HEK293 (cell line): ENCODE measurements around the gene CFAP65.

Experiments
- CTCF ChIA-PET: fragments of 350-600 bp; formaldehyde crosslinking; extraction: SDS; loops from one replicate; lab custom pipeline; 2021; ENCODE audit warnings: antibody characterized with exemption; lab: Yijun Ruan, JAX
- POLR2A ChIA-PET: fragments of 300-600 bp; formaldehyde crosslinking; extraction: SDS; loops from one replicate; lab custom pipeline; 2020; ENCODE audit warnings: antibody characterized with exemption, inconsistent platforms; lab: Yijun Ruan, JAX
- H3K27ac ChIP-seq: fragments of 200-500 bp; sonication (Bioruptor generic); 2 replicates; pipeline ENCODE4 v1.5.1; 2014; ENCODE audit warnings: low read depth, low read length, control low read depth, inconsistent platforms; ENCODE audit errors: extremely low read depth
- H3K36me3 ChIP-seq, 2 experiments: fragments of 200-500 bp in 1 of 2; sonication (Bioruptor generic) in 1 of 2; 1 replicate in 1 of 2; 2 replicates in 1 of 2; pipeline ENCODE4 v1.5.1; 2014 to 2017; ENCODE audit warnings: inconsistent platforms in 2 of 2, low read length in 2 of 2; ENCODE audit not compliant: control insufficient read depth in 2 of 2, insufficient read depth in 1 of 2
- H3K4me1 ChIP-seq: fragments of 200-500 bp; sonication (Bioruptor generic); 2 replicates; pipeline ENCODE4 v1.5.1; 2014; ENCODE audit warnings: mild to moderate bottlenecking, low read length, inconsistent platforms; ENCODE audit not compliant: control insufficient read depth, insufficient read depth
- H3K4me3 ChIP-seq: 2 replicates; pipeline ENCODE4 v1.5.1; 2011; ENCODE audit warnings: low read depth, mild to moderate bottlenecking, control low read depth, low read length, moderate library complexity
- H3K9me3 ChIP-seq: fragments of 200-500 bp; sonication (Bioruptor generic); 2 replicates; pipeline ENCODE4 v1.5.1; 2014; ENCODE audit warnings: low read depth, low read length, inconsistent platforms; ENCODE audit not compliant: control insufficient read depth, insufficient read depth
- YY2 ChIP-seq: fragments of 450-650 bp; formaldehyde crosslinking; IDR thresholded peaks from 2 replicates; pipeline ENCODE4 v1.5.1; 2016; ENCODE audit warnings: missing biosample characterization, missing genetic modification characterization
- ZNF138 ChIP-seq: fragments of 450-650 bp; formaldehyde crosslinking; IDR thresholded peaks from 2 replicates; pipeline ENCODE4 v1.5.1; 2016; ENCODE audit warnings: missing biosample characterization, missing genetic modification characterization, borderline replicate concordance
- ZNF157 ChIP-seq: fragments of 450-650 bp; formaldehyde crosslinking; IDR thresholded peaks from 2 replicates; pipeline ENCODE4 v1.5.1; 2016; ENCODE audit warnings: missing biosample characterization, missing genetic modification characterization
- ZNF24 ChIP-seq: fragments of 450-650 bp; formaldehyde crosslinking; IDR thresholded peaks from 2 replicates; pipeline ENCODE4 v1.5.1; 2016; ENCODE audit warnings: missing biosample characterization, missing genetic modification characterization
- ZNF341 ChIP-seq: fragments of 450-650 bp; formaldehyde crosslinking; IDR thresholded peaks from 2 replicates; pipeline ENCODE4; 2016; ENCODE audit warnings: low read depth, missing biosample characterization, missing genetic modification characterization
- ZNF707 ChIP-seq: fragments of 450-650 bp; formaldehyde crosslinking; IDR thresholded peaks from 2 replicates; pipeline ENCODE4 v1.5.1; 2016; ENCODE audit warnings: missing biosample characterization, missing genetic modification characterization
- ZNF837 ChIP-seq: fragments of 450-650 bp; formaldehyde crosslinking; IDR thresholded peaks from 2 replicates; pipeline ENCODE4 v1.5.1; 2016; ENCODE audit warnings: missing biosample characterization, missing genetic modification characterization
- ZSCAN30 ChIP-seq: fragments of 450-650 bp; IDR thresholded peaks from 2 replicates; pipeline ENCODE4 v1.5.1; 2018; ENCODE audit warnings: missing biosample characterization, mild to moderate bottlenecking, missing genetic modification characterization, moderate library complexity
- TF ChIP-seq, protein P1 (sequence below): fragments of 450-650 bp; formaldehyde crosslinking; IDR thresholded peaks from 2 replicates; pipeline ENCODE4 v1.5.1; 2016; ENCODE audit warnings: missing biosample characterization, missing genetic modification characterization
- TF ChIP-seq, protein P2 (sequence below): fragments of 450-650 bp; formaldehyde crosslinking; IDR thresholded peaks from 2 replicates; pipeline ENCODE4 v1.5.1; 2016; ENCODE audit warnings: missing biosample characterization, missing genetic modification characterization
- TF ChIP-seq, protein P3 (sequence below): fragments of 450-650 bp; formaldehyde crosslinking; IDR thresholded peaks from 2 replicates; pipeline ENCODE4 v1.5.1; 2016; ENCODE audit warnings: missing biosample characterization, missing genetic modification characterization

Gene CFAP65

DNA sequence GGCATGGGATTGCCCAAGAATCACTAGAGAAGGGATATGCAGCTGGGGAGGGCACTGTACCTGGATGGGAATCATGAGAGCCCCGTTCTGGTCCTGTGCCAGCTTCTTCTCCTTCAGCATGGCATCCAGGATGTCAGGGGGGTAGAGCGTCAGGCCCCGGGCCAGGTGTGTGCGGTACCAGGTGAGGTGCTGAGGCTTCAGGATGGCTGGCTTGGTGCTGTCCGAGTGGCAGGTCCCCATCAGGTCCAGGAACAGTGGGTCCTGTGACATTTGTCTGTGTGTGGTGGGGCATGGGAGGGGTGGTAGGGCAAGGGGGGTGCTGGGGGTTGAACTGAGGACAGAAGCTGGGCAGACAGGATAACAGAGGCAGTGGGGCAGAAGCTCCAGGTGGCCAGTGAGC lies 13.2 kb downstream of the CFAP65 start (continued):
- TF ChIP-seq, protein P1, sequence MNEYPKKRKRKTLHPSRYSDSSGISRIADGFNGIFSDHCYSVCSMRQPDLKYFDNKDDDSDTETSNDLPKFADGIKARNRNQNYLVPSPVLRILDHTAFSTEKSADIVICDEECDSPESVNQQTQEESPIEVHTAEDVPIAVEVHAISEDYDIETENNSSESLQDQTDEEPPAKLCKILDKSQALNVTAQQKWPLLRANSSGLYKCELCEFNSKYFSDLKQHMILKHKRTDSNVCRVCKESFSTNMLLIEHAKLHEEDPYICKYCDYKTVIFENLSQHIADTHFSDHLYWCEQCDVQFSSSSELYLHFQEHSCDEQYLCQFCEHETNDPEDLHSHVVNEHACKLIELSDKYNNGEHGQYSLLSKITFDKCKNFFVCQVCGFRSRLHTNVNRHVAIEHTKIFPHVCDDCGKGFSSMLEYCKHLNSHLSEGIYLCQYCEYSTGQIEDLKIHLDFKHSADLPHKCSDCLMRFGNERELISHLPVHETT (tag by site-specific recombination), result no peak
- TF ChIP-seq, protein P2, sequence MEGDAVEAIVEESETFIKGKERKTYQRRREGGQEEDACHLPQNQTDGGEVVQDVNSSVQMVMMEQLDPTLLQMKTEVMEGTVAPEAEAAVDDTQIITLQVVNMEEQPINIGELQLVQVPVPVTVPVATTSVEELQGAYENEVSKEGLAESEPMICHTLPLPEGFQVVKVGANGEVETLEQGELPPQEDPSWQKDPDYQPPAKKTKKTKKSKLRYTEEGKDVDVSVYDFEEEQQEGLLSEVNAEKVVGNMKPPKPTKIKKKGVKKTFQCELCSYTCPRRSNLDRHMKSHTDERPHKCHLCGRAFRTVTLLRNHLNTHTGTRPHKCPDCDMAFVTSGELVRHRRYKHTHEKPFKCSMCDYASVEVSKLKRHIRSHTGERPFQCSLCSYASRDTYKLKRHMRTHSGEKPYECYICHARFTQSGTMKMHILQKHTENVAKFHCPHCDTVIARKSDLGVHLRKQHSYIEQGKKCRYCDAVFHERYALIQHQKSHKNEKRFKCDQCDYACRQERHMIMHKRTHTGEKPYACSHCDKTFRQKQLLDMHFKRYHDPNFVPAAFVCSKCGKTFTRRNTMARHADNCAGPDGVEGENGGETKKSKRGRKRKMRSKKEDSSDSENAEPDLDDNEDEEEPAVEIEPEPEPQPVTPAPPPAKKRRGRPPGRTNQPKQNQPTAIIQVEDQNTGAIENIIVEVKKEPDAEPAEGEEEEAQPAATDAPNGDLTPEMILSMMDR (tag by site-specific recombination), result no peak
- no peak for TF ChIP-seq ZNF341 (tag by site-specific recombination)

DNA sequence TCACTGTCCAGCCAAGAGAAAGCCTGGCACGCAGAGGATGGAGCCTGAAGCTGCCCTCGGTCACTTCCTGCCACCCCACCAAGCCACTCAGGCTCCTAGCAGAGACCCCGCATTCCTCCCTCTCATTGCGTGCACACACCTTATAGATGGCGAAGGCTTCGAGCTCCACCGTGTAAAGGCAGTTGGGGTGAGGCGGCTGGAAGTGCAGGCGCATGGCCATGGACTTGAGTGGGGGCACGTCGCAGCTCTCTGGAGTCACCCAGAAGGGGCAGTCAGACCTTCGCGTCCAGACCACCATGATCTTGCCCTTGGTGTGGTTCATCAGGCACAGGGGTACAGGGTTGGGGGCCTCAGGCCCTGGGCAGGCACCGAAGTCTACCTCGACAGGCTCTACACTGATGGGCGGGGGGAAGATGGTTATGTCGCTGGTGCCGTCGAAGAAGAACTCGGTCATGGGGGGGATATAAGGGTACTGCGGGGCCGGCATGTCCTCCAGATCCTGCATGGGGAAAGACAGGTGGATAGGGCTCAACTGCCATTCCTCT lies 13.7 kb downstream of the CFAP65 start:
- H3K4me3 ChIP-seq, result no peak overlapping the region
- no peaks in the 10 kb centered on the region for H3K36me3 ChIP-seq
- H3K9me3 ChIP-seq, result no peaks in the 10 kb centered on the region
- no peak overlapping the region for H3K27ac ChIP-seq
- H3K4me1 ChIP-seq, result no peaks in the 10 kb centered on the region
- ChIA-PET CTCF (interaction anchor here (0.6 to 4.6 kb wide), 9 partner anchors 16 to 147 kb away, joined by 3 to 119 read pairs (median 6); no protein-coding TSS in a partner anchor), POLR2A (no interaction called here)
- no peak for TF ChIP-seq YY2 (tag by site-specific recombination)
- TF ChIP-seq, all 188 proteins: peak for 0

DNA sequence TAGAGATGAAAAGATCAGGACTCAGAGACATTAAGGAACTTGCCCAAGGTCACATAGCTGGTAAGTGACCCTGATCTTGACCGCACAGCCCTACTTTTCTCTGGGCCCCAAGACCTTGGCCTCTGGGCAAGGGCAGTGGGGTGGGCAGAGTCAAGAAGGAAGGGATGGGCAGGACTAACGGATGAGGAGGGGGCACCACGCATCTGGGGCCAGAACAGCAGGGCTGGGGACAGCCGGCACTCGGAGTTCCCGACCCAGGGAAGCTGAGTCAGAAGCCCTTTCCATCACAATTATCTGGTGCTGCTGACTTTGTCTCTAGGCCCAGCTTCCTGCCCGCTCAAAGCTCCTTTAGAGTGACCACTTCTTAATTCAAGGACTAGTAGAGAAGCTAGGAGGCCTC lies 14.4 kb downstream of the CFAP65 start:
- CTCF ChIA-PET, result interaction anchor here (0.6 to 4.6 kb wide), 7 partner anchors 15 to 132 kb away, joined by 3 to 119 read pairs (median 9); no protein-coding TSS in a partner anchor
- POLR2A ChIA-PET, result no interaction called here
- no peak for TF ChIP-seq ZNF707

DNA sequence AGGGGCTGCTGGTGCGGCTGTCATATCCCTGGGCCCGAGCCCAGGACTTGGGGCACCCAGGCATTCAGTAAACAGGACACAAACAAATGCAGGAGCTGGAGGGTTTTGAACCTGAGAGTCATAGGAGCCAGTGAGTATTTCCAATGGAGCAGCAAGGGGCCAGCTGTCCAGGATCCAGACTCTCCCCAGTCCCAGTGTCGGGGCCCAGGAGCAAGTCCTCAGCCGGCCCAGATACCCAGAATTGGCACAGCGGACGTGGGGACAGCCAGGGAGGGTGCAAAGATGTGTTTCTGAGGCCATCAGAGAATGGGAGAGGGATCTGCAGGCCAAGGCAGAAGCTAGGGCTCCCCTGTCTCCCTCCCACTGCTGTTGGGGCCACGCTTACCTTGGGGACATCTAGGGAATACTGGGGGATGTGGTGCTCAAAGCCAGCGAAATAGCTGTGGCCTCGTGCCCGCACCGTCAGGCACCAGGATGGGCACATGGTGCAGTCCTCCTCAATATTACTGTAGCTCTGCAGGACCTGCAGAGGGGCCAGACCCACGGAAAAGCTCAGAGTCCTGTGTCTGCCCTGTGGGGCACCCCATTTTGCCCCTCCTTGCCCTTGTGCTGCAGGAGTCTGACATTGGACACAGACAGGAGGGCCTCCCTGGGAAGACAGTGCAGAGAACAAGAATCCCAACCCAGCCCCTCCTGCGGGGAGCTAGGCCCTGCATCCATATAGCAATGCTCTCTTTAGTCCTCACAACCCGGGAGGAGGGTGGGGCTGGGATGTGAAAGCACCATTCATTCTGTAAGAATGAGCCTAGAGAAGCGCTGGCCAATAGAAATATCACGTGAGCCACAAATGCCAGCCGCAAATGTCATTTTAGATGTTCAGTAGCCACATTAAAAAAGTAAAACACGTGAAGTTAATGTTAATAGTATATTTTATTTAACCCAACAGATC lies 15.4 kb downstream of the CFAP65 start:
- ChIA-PET POLR2A (no interaction called here), CTCF (interaction anchor here (0.6 to 3.0 kb wide), 7 partner anchors 46 to 633 kb away, joined by 3 to 12 read pairs (median 4); no protein-coding TSS in a partner anchor)
- Histone ChIP-seq H3K4me3 (no peak overlapping the region), H3K27ac (no peak overlapping the region), H3K9me3 (no peaks in the 10 kb centered on the region), H3K36me3 (no peaks in the 10 kb centered on the region), H3K4me1 (no peaks in the 10 kb centered on the region)
- TF ChIP-seq ZNF157 (tag by site-specific recombination), result no peak
- TF ChIP-seq, protein P3, sequence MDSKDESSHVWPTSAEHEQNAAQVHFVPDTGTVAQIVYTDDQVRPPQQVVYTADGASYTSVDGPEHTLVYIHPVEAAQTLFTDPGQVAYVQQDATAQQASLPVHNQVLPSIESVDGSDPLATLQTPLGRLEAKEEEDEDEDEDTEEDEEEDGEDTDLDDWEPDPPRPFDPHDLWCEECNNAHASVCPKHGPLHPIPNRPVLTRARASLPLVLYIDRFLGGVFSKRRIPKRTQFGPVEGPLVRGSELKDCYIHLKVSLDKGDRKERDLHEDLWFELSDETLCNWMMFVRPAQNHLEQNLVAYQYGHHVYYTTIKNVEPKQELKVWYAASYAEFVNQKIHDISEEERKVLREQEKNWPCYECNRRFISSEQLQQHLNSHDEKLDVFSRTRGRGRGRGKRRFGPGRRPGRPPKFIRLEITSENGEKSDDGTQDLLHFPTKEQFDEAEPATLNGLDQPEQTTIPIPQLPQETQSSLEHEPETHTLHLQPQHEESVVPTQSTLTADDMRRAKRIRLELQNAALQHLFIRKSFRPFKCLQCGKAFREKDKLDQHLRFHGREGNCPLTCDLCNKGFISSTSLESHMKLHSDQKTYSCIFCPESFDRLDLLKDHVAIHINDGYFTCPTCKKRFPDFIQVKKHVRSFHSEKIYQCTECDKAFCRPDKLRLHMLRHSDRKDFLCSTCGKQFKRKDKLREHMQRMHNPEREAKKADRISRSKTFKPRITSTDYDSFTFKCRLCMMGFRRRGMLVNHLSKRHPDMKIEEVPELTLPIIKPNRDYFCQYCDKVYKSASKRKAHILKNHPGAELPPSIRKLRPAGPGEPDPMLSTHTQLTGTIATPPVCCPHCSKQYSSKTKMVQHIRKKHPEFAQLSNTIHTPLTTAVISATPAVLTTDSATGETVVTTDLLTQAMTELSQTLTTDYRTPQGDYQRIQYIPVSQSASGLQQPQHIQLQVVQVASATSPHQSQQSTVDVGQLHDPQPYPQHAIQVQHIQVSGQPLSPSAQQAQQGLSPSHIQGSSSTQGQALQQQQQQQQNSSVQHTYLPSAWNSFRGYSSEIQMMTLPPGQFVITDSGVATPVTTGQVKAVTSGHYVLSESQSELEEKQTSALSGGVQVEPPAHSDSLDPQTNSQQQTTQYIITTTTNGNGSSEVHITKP (tag by site-specific recombination), result no peak
- no peak for TF ChIP-seq ZNF138 (tag by site-specific recombination)
- no peak for TF ChIP-seq ZNF837
- TF ChIP-seq ZNF24, result no peak
- no peak for TF ChIP-seq ZSCAN30

More for the DNA sequence above, 14.4 kb downstream of the CFAP65 start:
- H3K36me3 ChIP-seq, result no peaks in the 10 kb centered on the region
- no peaks in the 10 kb centered on the region for H3K9me3 ChIP-seq
- H3K27ac ChIP-seq, result no peak overlapping the region
- H3K4me3 ChIP-seq, result no peak overlapping the region
- no peaks in the 10 kb centered on the region for H3K4me1 ChIP-seq
